ENCODE results near the gene PTCD2.
A peak's percentile ranks its signal among the peaks of the same experiment; 100 is the strongest.

Gene PTCD2

DNA sequence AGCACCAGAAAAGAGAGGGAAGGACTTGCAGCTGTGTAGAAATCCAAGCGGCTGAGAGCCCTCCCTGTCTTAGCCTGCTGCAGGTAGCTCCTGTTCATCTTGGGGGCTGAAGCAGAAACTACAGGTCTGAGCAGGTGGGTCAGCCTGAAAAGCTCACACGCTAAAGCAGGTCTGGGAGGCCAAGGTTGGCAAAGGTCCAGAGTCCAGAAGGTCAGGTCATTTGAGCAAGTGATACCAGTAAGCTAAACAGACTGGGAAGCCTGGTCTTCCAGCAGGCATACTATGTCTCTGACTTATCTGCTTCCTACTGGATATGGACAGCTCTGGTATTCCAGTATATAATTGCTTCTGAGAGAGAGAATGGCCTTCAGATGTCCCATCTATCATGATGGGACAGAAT is 26.2 kb downstream of the PTCD2 start:
- DNase-seq (ENCODE audit: low spot score), result no peak

DNA sequence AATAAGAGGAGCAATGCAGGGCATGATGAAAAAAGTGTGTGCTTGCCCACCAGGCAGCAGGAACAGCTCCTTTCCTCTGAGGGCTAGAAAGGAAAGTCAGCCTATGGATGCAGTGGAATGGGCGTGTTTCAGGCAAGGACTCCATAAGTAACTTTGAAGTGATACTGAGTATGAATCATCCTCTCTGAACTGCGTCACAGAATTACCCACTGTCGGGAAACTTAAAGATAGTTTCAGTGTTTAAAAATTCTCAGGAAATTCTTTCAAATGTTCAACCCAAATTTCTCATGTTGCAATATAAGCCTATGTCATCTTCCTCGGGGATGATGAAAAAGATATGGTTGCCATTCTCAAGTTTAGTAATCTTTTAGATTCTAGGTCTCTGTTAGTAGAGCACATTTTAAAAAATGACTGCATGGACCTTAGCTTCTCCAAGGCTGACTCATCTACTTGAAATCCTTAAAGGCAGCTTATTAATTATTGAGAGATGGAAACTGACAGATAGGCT is 27.7 kb downstream of the PTCD2 start:
- peak; percentile 81 for DNase-seq (ENCODE audit: low spot score)

DNA sequence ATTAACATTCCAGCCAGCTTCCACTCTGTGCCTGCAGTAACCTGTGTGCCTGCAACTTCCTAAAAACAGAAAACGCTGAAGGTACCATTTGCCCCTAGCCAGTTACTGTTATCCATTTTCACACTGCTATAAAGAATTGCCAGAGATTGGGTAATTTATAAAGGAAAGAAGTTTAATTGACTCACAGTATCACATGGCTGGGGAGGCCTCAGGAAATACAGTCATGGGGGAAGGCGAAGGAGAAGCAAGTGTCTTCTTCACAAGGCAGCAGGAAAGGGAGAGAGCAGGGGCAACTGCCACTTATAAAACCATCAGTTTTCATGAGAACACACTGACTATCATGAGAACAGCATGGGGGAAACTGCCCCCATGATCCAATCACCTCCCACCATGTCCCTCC is 31.2 kb downstream of the PTCD2 start:
- DNase-seq (ENCODE audit: low spot score), result no peak

DNA sequence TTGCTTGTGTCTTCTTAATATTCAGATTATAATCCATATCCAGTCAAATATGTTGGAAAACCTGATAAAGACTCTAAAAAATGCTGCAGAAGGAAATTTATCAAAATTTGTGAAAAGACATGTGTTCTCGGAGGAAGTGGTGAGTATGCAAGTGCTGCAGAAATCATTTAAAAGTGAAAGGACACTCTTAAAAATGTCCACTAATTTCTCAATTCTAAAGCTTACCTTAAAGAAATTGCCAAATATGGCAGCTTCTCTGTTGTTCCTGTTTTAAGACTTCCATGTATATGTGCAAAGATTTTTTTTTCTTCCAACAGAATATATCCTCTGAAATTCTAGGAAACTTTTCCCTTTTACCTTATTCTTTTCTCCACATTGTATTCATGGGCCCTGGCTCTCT is 32.4 kb downstream of the PTCD2 start:
- no peak for DNase-seq (ENCODE audit: low spot score)

DNA sequence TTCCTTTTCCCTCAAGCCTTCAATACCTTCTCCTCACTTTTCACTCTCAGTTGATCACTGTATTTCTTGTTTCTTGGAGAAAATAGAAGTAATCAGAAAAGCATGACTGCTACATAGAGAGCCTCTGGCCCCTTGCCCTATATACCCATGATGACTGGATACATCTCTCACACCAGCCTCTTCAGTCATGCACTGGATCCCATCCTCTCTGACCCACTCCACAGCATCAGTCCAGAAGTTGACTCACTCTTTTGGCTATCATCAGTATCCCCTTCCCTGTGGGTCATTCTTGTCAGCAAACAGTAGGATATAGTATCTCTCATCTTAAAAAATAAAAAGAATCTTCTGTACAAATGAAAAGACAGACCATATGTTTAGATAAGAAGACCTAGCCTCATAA is 32.9 kb downstream of the PTCD2 start:
- DNase-seq (ENCODE audit: low spot score), result peak; percentile 48

DNA sequence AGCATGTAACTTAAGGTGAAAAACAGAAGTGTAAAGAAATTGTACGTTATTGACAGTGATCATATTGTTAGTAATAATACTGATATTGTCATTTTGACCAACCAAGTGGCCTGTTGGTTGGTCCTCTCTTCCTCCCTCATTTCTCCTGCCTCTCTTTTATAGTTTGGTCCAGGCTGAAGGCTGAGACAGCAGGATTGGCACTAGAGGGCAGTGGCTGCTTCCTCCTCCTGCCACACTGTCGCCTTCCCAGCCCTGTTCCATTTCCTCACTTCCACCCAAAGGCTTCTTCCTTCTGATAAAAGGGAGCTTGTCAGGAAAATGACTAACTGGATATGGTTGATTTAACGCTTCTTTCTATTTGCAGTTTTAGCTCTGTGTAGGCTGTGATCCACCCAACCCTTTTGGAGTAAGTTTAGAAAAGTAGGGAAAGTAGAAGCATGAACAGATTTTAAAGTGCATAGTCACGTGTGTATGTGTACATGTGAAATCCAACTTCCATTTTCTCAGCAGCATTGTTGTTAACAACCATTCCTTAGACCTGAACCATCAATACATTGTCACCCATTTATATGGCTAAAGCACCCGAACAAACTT is 35.6 kb downstream of the PTCD2 start:
- DNase-seq (ENCODE audit: low spot score), result peak; percentile 69

DNA sequence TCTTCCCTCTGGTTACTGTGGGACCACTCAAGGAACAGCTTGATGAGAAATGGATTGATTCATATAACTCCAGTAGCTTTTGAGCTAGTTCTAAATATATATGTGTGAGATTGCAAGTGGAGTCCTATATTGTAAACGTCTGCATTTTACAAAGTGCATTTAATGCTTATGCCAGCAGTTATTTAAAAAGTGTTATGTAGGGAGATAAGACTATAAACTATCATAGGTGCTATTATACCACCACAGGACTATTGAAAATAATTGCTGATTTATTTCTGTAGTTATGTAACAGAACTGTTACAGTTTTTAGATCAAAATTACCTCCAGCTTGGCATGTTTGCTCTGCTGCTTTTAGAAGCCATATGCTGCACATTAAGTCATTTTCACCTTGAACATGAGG is 36.2 kb downstream of the PTCD2 start:
- no peak for DNase-seq (ENCODE audit: low spot score)

DNA sequence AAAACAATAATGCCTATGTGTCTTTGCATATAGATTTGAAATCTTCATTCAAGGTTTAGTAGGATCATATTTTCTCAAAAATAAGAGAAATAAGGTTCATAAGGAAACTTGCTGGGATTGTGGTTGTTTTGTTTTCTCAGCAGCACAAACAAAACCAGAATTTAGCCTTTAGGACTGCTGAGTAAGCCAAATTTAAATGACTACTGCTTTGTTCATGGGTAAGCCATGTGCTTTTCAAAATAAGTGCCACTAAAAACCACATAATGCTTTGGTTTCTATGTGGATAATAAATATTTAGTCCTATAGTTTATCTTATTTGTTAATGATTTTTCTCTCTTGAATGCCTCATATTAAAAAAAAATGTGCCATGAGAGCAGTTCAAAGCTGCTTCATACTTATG is 38.8 kb downstream of the PTCD2 start:
- DNase-seq (ENCODE audit: low spot score), result no peak

DNA sequence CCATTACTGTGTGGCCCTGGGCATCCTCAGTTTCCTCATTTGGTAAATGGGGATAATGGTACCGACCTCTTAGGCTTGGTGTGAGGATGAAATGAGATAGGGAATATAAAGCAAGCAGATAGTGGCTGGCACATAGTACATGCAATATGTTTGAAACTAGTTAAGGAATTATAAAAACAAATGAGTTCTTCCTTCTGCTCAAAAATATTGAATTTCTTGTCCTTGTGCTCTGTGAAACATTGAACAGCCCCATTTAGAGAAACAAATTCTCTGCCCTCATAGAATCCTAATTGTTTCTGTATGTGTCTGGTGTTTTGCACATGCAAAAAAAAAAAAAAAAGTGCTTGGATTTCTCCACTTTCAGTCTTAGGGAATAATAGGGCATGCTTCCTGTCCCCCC is 39.7 kb downstream of the PTCD2 start:
- DNase-seq (ENCODE audit: low spot score), result no peak

DNA sequence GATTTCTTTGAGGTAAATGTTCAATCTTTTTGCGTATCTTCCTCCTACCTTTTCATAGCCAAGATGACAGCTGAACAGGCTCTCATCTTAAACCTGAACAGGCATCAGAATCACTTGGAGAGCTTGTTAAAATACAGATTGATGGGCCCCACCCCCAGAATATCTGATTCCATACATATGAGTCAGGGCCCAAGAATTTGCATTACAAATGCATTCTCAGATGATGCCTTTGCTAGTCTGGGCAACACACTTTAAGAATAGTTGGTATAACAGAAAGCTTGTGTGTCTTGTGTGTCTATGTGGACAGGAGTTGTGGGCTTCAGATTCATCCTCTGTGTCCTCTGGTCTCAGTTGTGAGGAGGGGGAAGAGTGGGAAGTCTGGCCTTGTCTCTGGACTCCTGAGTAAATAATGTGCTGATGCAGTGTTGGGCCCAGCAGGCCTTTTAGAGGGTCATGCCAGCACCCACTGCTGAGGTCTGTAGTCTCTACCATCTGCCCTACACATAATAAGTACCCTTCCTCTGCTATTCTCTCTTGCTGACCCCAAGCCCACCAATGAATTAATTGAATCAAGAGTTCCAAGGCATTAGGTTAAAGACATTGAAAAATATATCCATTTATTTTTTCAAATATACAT is 43.1 kb downstream of the PTCD2 start:
- DNase-seq (ENCODE audit: low spot score), result peak; percentile 50

DNA sequence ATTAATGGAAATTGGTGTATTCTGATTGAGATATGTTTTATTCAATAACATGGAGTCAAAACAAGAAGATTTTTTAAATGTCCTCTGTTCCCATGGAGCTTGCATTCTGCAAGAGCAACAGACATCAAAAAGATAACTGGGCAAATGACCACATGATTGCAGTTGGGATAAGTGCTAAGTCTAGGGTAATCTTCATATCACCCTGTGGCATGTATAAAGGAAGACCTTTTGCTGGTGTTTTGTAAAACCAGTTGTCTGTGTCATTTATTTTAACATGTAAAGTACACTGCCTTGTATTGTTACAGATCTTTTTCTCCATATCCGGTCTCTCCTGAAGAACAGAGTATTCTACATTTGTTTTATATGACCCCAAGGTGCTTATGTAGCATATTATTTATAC is 44.0 kb downstream of the PTCD2 start:
- no peak for DNase-seq (ENCODE audit: low spot score)

DNA sequence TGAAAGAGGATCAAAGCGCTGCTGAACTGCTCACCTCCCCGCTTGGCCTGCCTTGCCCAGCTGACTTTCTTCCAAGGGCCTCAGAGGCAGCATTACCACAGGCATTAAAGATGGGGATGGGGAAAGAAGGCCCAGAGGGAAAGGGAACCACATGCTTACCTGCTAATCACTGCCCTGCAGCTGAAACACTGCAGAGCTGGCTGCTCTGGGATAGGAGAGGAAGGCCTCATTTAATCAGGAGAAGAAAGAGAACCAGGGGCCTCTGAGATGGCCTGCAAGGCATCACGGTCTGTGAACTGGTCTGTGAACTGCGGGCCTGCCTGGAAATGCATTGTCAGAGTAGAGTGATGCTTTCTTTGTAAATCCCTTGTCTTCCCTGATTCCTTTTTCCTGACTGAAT is 44.8 kb downstream of the PTCD2 start:
- DNase-seq (ENCODE audit: low spot score), result no peak

DNA sequence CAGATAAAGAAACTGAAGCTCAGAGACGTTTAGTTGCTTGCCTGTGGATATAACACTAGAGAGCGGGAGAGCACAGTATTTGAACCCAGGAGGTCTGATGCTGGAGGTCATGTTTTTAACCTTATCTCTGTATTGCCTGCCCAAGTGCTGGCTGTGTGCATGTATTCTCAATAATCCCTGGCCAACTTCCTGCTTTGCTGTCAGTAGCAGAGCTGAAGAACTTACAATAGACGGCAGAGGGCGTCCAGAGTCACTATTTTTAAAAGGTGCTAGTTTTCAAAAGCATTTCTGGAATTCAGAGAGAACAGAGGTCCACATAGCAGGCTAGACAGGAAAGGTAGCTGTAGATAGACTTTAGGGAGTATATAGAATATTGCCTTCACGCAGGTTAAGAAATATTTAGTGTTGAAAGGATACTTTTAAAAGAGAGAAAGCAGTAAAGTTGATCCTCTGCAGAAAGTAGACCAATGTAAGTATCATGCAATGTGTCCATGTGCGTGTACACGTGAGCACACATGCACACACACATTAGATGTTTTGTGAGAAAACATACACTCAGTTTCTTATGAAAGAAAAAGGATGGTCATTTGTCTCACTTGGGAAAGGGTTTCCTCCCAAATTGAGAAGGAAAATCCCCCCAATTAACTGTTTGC is 46.3 kb downstream of the PTCD2 start:
- peak; percentile 62 for DNase-seq (ENCODE audit: low spot score)

DNA sequence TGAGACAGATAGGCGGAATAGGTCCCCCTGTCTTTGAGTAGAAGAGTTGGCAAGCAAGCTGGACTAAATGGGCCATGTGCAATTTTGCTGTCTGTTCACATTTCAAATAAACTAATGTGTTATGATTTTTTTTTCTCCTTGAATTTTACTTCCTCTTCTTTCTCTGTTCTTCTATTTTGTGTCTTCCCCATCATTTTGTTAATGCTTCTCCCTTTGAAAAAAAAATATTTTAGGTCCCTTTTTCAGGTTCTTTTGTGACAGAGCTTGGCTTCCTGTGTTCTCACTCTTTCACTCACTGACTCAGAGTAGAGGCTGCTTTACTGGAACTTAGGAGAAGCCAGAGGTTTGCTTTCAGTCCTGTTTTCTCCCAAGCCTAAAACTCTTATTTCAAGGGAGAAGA is 48.1 kb downstream of the PTCD2 start:
- no peak for DNase-seq (ENCODE audit: low spot score)

DNA sequence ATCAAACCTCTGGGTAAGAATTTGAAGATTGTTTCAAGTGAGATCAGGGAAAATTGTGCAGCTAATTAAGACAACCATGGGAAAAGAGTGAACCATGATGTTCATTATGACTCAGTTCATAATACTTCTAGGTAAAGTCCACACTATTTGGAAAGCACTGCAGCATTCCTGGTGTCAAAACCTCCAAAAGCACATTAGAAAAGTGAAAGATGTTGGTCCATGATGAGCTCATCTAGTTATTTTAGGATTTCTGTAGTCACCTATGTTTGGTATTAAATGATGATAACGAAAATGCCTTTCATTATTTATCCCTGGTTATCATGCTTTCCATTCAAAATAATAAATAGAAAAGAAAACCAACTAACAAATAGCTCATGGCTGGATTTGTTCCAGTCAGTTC is 49.1 kb downstream of the PTCD2 start:
- no peak for DNase-seq (ENCODE audit: low spot score)

DNA sequence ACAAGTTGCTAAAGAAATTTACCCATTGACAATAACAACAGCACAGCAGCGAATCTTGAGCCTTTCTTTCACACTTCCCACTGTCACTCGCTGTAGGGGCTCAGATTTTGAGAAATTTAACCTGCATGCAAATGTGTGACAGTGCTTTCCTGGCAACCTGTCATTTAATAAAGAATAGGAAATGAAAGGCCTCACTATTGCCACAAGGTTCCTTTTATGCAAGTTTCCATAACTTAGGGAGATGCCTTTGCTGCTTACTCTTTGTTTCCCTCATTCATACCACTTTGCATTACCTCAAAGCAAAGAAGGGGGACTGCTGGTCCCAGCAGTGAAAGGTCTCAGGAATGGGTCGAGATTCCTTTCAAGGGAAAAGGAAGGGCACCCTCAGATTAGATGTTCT is 49.5 kb downstream of the PTCD2 start:
- DNase-seq (ENCODE audit: low spot score), result no peak

DNA sequence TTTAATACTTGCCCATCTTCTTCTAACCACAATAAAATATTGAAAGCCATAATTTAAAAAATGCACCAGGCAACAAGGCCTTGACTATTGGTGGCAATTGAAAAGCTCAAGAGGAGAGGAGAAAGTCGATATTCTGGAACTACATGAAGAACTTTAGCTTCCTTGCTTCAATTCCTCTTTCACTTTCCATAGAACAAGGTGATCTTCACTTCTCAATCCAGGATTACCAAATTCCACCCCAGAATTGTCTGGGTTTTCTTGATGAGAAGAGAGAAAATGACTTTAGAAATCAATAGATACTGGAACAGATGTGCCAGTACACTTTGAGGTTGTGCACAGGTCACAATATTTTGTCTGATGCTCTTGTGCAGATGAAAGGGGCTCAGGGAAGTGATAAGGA is 52.2 kb downstream of the PTCD2 start:
- DNase-seq (ENCODE audit: low spot score), result no peak

DNA sequence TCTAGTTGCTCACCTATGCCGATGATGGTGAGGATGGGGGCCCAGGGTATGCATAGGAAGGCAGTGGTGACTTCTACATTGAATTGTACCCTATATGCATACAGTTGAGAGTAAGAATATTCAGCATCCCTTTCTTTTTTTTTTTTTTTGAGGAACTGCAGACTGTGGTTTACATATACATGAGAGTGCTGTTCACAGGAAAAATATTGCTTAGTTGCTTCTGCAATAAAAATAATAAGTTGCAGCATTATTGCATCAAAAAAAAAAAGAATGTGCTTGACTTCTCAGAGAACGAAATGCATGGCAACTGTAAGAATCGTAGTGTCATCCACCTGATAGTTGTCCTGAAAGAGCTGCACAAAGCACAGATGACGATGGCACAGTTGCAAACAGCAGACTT is 52.8 kb downstream of the PTCD2 start:
- no peak for DNase-seq (ENCODE audit: low spot score)

DNA sequence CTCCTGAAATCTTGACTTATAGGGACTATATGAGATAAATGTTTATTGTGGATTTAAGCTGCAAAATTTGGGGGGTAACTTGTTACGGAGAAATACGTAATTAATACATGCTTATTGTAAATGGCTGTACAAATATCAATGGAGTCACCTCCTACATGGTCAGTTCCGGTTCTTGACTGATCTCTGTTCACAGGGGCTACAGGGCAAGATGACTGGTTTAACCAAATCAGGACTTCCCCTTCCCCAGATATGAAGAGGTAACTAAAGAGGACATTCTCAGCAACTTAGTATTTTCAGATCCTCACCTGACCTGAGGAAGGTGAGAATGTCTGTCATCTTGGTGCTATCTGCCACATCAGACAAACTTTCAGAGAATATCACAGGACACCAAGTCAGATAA is 54.7 kb downstream of the PTCD2 start:
- DNase-seq (ENCODE audit: low spot score), result no peak

DNA sequence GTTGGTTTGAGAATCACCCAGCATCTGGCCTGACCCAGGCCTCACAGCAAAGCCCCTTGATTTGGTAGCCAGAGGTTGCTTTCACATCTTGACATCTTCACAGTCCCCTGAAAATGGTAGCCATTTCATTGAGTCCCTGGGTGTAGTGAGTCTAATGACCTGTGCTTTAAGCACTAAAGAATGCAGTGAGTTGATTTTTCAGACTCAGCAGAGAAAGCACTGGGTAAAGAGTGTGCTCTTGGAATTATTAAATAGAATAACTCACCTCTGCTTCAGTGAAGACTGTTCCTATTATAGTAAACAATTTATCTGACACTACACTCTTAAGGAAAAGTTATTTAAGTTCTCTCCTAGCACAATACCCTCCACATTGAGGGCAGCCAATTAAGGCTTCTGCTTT is 56.2 kb downstream of the PTCD2 start:
- DNase-seq (ENCODE audit: low spot score), result no peak

DNA sequence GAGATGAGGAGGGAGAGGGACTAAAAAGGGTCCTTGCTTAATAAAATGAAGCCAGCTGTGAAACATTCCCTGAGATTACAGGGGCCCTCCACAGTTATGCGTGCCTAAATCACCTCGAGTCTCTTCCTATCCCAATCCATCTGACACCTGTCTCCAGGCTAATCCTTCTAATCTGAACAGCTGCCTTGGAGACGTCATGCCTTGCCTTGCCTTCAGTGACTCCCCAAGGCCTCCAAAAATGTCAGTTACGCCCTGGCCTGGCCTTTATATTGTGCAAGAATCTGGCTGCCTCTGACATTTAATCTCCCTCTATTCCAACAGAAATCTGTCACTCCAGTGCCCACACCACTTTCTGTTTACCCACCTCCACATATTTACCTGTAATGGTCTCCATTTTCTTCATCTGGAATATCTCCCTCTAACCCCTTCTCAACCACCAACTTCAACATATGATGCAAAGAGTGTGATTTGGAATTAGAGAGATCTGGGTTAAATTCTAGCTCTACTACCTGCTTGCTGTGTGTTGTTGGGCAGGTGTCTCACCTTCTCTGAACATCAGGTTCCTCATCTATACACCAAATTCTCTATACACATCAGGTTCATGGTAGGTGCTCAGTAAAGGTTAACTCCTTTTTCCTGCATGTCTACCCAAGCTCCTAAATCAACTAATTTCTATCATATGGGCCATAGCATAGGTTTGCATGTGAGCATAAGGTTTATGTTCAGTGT is 57.9 kb downstream of the PTCD2 start:
- peak; percentile 40 for DNase-seq (ENCODE audit: low spot score)

DNA sequence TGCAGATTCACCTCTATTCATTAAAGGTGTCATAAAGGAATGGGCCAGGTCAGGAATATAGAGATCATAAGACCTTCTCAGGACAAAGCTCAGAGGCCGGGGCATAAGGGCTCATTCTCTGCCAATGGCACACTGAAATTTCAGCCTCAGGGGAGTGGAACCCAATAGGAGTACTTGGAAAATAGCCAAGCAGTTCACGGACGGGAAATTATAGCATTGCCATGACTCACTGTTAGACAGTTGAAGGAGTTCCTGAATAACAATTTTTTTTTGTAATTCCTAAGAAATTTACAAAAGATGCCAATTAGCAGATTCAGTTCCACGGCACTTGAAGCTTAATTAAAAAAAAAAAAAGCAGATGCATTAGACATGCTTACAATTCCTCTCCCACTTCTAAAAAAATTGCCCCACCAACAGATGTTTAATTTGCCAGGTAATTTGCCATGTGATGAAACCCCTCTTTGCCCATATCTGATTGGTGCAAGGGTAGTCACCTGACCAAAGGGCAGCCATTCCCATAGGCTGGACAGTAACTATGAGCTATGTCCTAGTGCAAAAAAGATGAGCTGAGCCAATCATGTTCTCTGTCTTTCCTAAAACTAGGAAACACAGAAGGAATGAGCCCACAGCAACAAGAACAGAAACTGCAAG is 58.6 kb downstream of the PTCD2 start:
- DNase-seq (ENCODE audit: low spot score), result peak; percentile 57
